ENCODE results near the gene SH3BP5. TPM values are rescaled to one million over a fixed set of nuclear protein-coding genes. Genes with fewer than 3 reads are reported as not detected.
"Not testable (repeated sequence)": the region's sequence is repeated elsewhere in the genome, so short reads cannot be mapped to it uniquely, and the experiment has no call there.

SH3BP5 gene
- total RNA-seq, 2 donors from 2014 or later = 5.5 to 9.3 TPM

DNA sequence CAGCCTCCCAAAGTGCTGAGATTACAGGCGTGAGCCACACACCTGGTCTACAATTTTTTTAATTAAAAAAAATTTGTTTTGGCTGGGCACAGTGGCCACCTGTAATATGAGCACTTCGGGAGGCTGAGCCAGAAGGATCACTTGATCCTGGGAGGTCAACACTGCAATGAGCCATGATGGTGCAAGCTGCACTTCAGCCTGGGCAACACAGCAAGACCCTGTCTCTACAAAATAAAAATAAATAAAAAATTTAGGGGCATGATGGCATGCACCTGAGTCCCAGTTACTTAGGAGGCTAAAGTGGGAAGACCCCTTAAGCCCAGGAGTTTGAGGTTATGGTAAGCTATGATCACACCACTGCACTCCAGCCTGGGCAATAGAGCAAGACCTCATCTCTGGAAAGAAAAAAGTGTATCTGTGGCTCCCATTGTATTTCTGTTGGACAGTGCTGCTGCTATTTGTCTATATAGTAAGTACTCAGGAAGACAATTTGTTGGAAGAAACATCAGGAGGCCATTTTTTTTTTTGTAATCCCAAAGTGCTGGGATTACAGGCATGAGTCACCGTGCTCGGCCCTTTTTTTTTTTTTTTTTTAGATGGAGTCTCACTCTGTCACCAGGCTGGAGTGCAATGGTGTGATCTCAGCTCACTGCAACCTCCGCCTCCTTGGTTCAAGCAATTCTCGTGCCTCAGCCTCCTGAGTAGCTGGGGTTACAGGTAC, 27.5 kb upstream of the SH3BP5 start:
- Histone ChIP-seq H3K36me3 (no peaks in the 10 kb centered on the region), H3K9ac (ENCODE audit: low read depth in 2 of 2, low read length in 2 of 2) (no peak overlapping the region), H3K4me3 (no peak overlapping the region), H3K9me3 (no peaks in the 10 kb centered on the region), H3K27ac (no peak overlapping the region), H3K27me3 (no peaks in the 10 kb centered on the region), H3K4me1 (no peaks in the 10 kb centered on the region)
- intact Hi-C loops (cut with DNase I) = no loop called here
- DNase-seq = no peak
- TF ChIP-seq, protein P1, sequence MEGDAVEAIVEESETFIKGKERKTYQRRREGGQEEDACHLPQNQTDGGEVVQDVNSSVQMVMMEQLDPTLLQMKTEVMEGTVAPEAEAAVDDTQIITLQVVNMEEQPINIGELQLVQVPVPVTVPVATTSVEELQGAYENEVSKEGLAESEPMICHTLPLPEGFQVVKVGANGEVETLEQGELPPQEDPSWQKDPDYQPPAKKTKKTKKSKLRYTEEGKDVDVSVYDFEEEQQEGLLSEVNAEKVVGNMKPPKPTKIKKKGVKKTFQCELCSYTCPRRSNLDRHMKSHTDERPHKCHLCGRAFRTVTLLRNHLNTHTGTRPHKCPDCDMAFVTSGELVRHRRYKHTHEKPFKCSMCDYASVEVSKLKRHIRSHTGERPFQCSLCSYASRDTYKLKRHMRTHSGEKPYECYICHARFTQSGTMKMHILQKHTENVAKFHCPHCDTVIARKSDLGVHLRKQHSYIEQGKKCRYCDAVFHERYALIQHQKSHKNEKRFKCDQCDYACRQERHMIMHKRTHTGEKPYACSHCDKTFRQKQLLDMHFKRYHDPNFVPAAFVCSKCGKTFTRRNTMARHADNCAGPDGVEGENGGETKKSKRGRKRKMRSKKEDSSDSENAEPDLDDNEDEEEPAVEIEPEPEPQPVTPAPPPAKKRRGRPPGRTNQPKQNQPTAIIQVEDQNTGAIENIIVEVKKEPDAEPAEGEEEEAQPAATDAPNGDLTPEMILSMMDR (IDR thresholded peaks at IDR 0.05) = no peak

DNA sequence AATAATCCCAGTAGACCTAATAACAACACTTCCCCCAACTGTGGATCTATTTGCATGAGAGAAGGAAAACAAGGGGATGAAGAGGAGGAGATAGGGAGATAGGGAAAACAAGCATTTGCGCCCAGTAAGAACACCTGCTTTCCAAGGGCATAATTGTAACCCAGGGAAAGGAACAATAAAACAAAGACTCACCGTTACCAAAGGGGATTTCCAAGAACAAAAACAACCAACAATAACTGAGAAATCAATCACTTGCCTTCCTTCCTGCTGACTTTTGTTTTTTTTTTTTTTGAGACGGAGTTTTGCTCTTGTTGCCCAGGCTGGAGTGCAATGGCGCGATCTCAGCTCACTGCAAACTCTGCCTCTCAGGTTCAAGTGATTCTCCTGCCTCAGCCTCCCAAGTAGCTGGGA, 24.3 kb upstream of the SH3BP5 start:
- H3K9me3 ChIP-seq; H3K27me3 ChIP-seq; H3K27ac ChIP-seq; H3K9ac ChIP-seq (ENCODE audit: low read depth in 2 of 2, low read length in 2 of 2); DNase-seq; H3K4me3 ChIP-seq; H3K36me3 ChIP-seq; intact Hi-C loops (cut with DNase I); H3K4me1 ChIP-seq: not testable (repeated sequence)

DNA sequence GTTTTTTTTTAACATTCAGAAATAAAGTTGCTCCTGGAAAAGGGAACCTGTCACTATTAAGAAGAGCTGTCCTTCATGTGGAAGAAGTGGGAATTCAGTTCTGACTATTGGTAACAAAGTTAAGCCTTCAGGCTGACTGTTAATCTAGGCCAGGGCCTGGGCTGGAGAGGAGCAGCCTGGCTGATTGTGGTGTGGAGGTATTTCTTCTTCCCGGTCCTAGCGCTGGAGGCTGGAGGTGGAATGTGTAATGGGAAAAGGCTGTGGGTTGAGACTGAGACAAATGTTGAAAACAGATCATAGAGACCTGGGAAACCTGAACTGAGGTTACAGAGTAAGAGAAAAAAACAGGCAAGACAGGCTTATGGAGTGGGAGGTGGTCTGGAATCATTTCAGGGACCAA, 23.8 kb upstream of the SH3BP5 start:
- Histone ChIP-seq H3K27ac (no peak overlapping the region), H3K9ac (ENCODE audit: low read depth in 2 of 2, low read length in 2 of 2) (no peak overlapping the region), H3K4me3 (no peak overlapping the region), H3K4me1 (no peaks in the 10 kb centered on the region), H3K27me3 (no peaks in the 10 kb centered on the region), H3K36me3 (no peaks in the 10 kb centered on the region), H3K9me3 (no peaks in the 10 kb centered on the region)
- TF ChIP-seq, protein P1 (IDR thresholded peaks at IDR 0.05) = no peak
- intact Hi-C loops (cut with DNase I) = no loop called here
- no peak for DNase-seq

DNA sequence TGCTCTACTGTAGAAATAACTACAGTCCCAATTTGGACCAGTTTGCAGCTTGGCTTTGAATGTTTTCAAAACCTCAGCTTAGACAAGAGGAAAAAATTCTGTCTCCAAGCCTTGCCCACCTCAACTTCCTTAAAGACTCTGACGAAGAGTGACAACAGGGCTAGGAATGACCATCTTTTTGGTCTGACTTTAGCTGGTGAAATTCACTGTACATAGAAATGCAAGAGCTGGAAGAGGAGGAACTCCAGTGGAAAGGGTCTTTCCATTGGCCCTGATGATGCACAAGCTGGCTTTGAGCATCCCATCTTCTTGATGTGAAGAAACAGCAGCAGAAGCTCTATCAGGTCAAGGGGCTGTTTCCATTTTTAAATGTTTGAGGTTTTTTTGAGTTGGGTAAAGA, 22.7 kb upstream of the SH3BP5 start:
- Histone ChIP-seq H3K4me1 (no peaks in the 10 kb centered on the region), H3K9ac (ENCODE audit: low read depth in 2 of 2, low read length in 2 of 2) (no peak overlapping the region), H3K27me3 (no peaks in the 10 kb centered on the region), H3K4me3 (no peak overlapping the region), H3K36me3 (no peaks in the 10 kb centered on the region), H3K27ac (no peak overlapping the region), H3K9me3 (no peaks in the 10 kb centered on the region)
- TF ChIP-seq, protein P1 (IDR thresholded peaks at IDR 0.05) = no peak
- intact Hi-C loops (cut with DNase I) = no loop called here
- DNase-seq = no peak

DNA sequence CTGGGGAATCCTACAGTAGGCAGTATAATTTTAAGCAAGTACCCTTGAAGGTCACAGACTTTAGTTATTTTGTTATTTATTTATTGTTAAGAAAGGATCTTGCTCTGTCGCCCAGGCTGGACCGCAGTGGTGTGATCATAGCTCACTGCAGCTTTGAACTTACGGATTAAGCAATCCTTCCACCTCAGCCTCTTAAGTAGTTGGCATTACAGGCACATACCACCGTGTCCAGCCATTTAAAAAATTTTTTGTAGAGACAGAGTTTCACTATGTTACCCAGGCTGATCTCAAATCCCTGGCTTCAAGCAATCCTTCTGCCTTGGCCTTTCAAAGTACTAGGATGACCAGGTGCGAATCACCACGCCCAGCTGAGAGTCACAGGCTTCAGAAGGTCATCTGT, 22.1 kb upstream of the SH3BP5 start:
- TF ChIP-seq, protein P1 (IDR thresholded peaks at IDR 0.05) = no peak
- H3K27ac ChIP-seq = no peak overlapping the region
- no peaks in the 10 kb centered on the region for H3K27me3 ChIP-seq
- H3K4me1 ChIP-seq = no peaks in the 10 kb centered on the region
- DNase-seq = no peak
- no peaks in the 10 kb centered on the region for H3K36me3 ChIP-seq
- H3K4me3 ChIP-seq = no peak overlapping the region
- intact Hi-C loops (cut with DNase I) = no loop called here
- H3K9me3 ChIP-seq = no peaks in the 10 kb centered on the region
- H3K9ac ChIP-seq (ENCODE audit: low read depth in 2 of 2, low read length in 2 of 2) = no peak overlapping the region

DNA sequence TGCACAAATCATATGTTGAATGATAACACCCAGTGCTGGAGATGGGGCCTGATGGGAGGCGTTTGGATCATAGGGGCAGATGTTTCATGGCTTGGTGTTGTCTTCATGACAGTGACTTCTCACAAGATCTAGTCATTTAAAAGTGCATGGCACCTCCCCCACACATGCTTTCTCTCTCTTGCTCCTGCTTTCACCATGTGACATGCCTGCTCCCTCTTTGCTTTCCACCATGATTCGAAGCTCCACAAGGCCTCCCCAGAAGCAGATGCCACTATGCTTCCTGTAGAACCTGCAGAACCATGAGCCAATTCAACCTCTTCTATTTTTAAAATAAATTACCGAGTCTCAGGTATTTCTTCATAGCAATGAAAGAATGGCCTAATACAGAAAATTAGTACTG, 17.8 kb upstream of the SH3BP5 start:
- no peak overlapping the region for H3K27ac ChIP-seq
- intact Hi-C loops (cut with DNase I) = no loop called here
- H3K4me3 ChIP-seq = no peak overlapping the region
- H3K9ac ChIP-seq (ENCODE audit: low read depth in 2 of 2, low read length in 2 of 2) = no peak overlapping the region
- H3K4me1 ChIP-seq = no peaks in the 10 kb centered on the region
- DNase-seq = no peak
- TF ChIP-seq, protein P1 (IDR thresholded peaks at IDR 0.05) = no peak
- H3K36me3 ChIP-seq = no peaks in the 10 kb centered on the region
- no peaks in the 10 kb centered on the region for H3K27me3 ChIP-seq
- H3K9me3 ChIP-seq = no peaks in the 10 kb centered on the region

DNA sequence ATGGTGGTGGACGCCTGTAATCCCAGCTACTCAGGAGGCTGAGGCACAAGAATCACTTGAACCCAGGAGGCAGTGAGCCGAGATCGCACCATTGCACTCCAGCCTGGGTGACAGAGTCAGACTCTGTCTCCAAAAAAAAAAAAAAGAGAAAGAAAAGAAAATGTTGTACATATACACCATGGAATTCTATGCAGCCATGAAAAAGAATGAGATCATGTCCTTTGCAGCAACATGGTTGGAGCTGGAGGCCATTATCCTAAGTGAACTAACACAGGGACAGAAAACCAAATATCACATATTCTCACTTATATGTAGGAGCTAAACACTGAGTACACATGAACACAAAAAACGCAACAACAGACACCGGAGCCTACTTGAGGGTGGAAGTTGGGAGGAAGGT, 17.1 kb upstream of the SH3BP5 start:
- H3K4me1 ChIP-seq; H3K9ac ChIP-seq (ENCODE audit: low read depth in 2 of 2, low read length in 2 of 2); H3K27me3 ChIP-seq; H3K4me3 ChIP-seq; H3K9me3 ChIP-seq; H3K27ac ChIP-seq; intact Hi-C loops (cut with DNase I); DNase-seq; H3K36me3 ChIP-seq: not testable (repeated sequence)
